ENCODE data around the gene TMCC3.
A peak's percentile ranks its signal among the peaks of the same experiment; 100 is the strongest.
"Not testable (repeated sequence)": the region's sequence is repeated elsewhere in the genome, so short reads cannot be mapped to it uniquely, and the experiment has no call there.

The TMCC3 gene

DNA sequence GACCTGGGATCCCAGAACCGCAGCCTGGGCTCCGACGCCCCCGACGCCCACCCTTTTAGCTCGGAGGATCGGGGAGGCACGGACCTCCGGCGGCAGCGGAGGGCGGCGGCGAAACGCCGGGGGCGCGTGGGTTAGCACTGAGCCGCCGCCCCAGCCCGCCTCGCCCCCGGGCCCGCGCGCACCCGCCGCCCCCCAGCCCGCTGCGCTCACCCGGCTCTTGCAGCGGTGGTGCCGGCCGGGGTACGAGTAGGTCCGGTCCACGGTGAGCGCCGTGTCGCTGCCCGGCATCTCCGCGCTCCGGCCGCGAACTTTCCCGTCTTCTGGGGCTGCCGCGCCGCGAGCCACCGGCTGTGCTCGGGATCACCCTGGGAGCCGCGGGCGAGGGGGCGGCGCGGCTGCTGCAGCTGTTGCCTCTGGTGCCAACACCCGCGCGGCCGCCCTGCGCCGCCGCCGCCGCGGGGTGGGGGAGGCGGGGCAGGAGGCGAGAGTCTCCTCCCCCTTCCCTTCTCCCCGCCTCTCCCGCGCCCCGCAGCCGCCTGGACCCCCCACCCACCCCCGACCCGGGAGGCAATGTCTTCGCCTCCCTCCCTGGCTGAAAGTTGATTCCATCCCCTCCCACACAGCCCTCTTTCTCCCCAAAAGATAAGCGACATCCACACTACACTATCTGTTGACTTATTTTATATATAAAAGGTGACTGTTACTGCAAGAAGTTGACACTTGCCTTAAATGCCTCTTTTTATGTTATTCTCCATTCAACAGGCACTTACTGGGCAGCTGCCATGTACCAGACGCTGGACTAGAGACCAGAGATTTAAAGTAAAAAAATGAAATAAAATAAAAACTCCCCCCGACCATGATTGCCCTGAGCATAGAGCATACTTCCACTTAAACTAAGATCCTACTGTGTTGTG, at the start of gene TMCC3:
TMCC3 (minus strand) TSS at position 415 of the 914 bp plus-strand sequence; CDS start at position 288, 127 bp downstream.
- peak; percentile 69 for DNase-seq

DNA sequence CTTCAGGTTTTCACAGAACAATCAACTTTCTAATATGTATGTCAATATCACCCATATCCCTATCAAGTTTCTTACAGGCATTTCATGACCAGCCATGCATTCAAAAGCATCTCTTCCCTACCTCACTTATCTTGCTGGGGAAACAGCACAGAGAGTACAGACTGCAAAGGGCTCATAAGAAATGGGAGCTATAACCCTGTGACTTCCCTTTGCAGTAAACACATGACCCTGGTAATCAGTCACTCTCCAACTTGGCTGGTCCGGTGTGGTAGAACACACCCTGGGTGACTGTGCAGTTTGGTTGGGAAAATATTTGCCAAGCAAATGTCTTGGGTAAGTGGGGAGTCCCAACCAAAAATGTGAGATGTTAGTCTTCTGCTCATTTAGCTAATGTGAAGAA, 49.4 kb upstream of the TMCC3 start:
- DNase-seq, result no peak

DNA sequence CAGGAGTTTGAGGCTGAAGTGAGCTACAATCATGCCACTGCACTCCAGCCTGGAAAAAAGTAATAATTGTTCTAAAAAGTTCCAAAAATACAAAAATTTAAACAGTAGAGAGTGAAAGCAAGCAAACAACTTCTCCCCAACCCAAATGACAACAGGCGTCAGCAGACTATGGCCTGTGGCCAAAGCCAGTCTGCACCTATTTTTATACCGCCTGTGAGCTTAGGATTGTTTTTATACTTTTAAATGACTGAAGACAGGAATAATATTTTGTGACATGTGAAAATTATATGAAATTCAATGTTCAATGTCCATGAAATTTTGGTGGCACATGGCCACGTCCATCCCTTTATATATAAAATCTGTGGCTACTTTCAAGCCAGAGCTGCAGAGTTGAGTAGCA, 48.2 kb upstream of the TMCC3 start:
- no peak for DNase-seq

GRCh38 chr12:94697631-94698030, 47.3 kb upstream of the TMCC3 start:
- no peak for DNase-seq

GRCh38 chr12:94694732-94695131, 44.4 kb upstream of the TMCC3 start:
- no peak for DNase-seq

GRCh38 chr12:94692826-94693225, 42.5 kb upstream of the TMCC3 start:
- not testable (repeated sequence) for DNase-seq

DNA sequence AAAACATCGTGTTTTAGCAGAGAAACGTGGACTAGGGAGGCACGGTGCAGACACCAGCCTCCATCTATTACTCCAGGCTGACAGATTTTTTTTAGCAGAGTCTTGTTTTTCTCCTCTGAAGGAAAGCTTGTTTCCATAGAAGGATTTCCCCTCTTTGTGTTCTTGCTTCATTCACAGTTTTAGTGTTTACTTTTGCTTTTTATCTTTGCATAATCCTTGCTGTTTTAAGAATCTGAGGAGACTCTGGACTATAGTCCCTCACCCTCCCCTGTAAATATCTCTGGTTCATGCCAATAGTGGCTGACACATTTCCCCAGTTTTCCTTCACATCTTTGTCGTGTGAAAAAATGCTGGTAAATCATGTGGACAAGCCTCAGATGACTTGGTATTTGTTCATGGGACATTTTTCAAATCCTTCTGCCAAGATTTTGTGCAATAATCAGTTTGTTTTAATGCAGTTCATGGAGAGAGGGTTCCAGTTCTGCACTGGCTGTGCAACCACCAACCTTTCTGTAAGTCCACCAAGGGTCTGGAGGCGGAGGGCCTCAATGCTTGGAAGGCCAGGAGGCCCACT, 39.9 kb upstream of the TMCC3 start:
- DNase-seq, result no peak

- no peak for DNase-seq
Observed at GRCh38 chr12:94689646-94690036, 39.3 kb upstream of the TMCC3 start.

DNA sequence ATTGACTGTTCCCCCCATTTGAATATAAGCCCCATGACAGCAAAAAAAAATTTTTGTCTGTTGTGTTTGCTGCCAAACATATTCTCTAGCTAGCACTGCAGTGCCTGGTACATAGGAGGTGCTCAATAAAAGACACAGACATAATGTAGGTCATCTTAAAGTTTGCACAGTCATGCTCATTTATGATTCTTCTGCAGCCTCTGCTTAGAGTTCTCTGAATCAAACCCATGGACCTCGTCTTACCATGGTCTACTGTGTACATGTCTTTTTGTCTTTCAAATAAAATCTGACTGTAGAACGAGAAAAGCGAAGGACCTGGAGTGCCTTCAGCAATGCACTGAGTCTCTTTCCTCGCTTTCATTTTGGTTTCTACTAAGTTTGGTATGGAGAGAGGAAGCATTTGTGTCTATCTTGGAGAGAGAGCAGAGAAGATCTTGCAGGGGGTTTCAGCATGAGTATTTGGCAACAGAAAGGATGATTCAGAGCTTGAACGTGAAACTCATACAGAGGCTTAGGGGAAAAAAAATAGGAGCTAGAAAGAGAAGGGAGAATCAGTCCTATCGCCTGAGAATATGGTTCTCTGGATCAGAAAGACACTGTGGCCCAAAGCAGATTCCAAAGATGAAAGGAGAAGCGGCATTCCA, 38.8 kb upstream of the TMCC3 start:
- DNase-seq, result no peak

GRCh38 chr12:94687891-94688290, 37.5 kb upstream of the TMCC3 start:
- DNase-seq, result no peak

DNA sequence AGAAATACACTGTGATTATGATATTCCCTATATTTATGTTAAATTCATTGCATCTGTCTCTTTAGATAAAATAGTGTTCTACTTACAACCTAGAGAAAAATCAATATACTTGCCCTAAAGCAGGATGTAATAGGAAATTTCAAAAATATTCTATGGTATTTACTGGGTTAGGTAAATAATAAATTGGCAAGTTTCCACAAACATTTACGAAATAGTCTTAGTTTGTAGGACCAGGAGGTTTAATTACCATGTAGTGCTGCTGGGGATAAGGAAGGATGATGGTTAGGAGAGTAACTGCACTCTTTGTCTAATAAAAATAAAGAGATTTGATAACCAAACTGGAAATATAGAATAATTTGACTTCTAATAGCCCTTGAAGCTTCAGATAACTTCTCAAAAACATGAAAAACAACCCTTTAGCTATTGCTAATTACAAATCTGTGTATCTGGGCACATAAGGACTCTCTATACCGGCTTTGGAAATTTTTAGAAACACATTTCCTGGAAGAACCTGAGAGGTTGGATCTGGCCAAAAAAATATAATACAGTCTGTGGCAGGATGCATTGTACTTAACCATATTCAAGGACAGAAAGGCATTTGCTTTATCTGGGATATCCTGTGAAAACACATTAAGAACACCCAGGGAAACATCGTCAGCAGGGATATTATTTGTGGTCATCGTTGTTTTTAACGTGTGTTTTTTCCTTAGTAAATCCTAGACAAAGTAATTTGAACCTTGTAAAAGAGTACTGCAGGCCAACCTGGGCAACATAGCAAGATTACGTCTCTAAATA, 36.7 kb upstream of the TMCC3 start:
- DNase-seq, result no peak

- DNase-seq, result no peak
Observed at GRCh38 chr12:94684416-94685142, 34.2 kb upstream of the TMCC3 start.

DNA sequence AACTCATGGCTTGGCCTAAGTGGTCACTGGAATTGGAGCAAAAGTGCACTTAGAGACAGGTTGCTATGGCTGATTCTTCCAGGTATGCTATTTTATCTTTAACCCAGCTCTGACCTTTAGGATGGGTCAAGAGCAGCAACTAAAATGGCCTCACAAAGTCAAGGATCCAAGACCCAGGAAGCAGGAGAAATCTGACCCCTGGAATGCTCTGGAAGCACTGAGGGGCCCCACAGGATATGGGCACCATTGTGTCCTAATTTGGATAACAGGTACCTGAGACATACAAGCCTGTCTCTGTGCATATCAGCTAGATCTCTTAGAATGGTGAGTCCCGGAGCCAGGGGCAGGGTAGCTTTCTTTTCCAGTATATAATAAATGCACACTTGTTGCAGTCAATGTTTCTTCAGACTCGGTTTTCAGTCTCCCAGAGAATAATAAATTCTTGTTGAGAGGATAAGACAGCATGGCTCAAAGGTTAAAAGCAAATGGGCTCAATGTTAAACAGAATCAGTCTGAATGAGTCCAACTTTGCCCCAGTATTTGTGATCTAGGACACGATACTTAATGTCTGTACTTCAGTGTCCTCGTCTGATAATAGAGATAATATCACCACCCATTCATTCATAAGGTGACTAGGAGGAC, 29.3 kb upstream of the TMCC3 start:
- no peak for DNase-seq

- no peak for DNase-seq
Observed at GRCh38 chr12:94678849-94679248, 28.5 kb upstream of the TMCC3 start.

GRCh38 chr12:94678379-94678778, 28.0 kb upstream of the TMCC3 start:
- DNase-seq, result no peak

GRCh38 chr12:94677778-94678177, 27.4 kb upstream of the TMCC3 start:
- no peak for DNase-seq

GRCh38 chr12:94676922-94677321, 26.6 kb upstream of the TMCC3 start:
- DNase-seq, result no peak

DNA sequence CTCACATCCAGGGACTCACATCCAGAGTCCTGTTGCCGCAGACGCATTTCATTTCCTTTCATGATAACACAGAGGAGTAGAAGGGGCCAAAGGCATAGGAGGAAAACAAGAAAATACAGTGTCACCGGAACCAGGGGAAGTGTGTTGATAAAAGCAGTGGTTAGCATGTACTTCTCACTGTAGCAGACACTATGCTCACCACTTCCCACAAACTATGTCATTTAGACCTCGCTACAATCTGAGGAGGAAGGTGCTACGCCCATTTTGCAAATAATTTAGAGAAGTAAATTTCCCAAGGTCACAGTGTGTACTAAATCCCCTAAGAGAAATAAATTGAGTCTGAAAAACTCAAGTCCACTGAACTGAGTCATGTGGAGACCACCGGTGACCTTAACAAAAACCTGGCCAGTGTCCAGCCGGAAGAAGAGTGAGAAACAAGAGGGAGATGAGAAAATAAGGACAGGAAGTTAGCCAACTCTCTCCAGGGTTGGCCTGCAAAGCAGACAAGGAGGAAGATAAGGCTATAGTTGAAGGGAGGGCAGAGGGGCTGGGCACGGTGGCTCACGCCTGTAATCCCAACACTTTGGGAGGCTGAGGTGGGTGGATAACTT, 25.8 kb upstream of the TMCC3 start:
- DNase-seq, result no peak

DNA sequence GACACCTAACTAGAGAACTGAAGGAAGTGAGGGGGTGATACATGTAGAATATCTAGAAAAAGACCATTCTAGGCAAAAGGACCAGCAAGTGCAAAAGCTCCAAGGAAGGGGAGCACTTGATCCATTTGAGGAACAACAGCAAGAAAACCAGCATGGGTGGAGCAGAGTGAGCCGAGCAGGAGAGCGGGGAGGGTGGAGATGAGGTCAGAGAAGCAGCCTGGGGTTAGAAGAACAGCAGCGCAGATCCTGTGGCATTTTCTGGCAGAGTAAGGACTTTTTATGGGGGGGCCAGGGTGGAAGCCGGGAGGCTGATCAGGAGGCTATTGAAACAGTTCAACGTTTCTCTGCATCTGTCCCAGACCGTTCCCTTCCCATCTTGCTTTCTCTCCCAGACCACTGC, 24.5 kb upstream of the TMCC3 start:
- peak; percentile 38 for DNase-seq

GRCh38 chr12:94674051-94674451, 23.7 kb upstream of the TMCC3 start:
- no peak for DNase-seq

DNA sequence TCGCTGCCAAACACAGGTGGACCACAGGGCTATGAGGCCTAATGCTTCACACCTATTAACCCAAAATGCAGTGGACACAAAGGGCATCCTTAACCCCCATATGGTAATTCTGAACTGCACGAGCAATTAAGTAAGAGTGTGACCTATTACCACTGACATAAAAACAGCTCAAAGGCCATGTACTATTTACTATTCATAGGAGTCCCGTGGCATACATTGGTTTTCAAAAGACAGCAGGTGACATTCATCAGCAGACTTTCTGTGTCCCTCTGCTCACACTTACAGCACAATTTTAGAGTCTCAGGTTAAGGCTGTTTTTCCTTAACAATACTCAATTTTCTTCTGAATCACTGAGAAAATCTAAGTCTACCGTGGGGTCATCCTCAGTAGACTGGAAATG, 23.1 kb upstream of the TMCC3 start:
- no peak for DNase-seq
